Measurements from ENCODE around the gene CAPN1. TPM values are rescaled to one million over a fixed set of nuclear protein-coding genes. Genes with fewer than 3 reads are reported as not detected.

Gene CAPN1
- total RNA-seq, 1 donor from 2014 or later = 130 TPM

GRCh38 chr11:65186701-65187100, 5.0 kb downstream of the CAPN1 start:
- no peak overlapping the region for H3K4me3 Mint-ChIP-seq (ENCODE audit: unreplicated experiment)
- TF ChIP-seq, protein P1, sequence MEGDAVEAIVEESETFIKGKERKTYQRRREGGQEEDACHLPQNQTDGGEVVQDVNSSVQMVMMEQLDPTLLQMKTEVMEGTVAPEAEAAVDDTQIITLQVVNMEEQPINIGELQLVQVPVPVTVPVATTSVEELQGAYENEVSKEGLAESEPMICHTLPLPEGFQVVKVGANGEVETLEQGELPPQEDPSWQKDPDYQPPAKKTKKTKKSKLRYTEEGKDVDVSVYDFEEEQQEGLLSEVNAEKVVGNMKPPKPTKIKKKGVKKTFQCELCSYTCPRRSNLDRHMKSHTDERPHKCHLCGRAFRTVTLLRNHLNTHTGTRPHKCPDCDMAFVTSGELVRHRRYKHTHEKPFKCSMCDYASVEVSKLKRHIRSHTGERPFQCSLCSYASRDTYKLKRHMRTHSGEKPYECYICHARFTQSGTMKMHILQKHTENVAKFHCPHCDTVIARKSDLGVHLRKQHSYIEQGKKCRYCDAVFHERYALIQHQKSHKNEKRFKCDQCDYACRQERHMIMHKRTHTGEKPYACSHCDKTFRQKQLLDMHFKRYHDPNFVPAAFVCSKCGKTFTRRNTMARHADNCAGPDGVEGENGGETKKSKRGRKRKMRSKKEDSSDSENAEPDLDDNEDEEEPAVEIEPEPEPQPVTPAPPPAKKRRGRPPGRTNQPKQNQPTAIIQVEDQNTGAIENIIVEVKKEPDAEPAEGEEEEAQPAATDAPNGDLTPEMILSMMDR (IDR thresholded peaks at IDR 0.05) = no peak
- peaks cover 29% of the 10 kb centered on the region for H3K36me3 Mint-ChIP-seq (ENCODE audit: low read depth)

GRCh38 chr11:65187146-65187675, 5.5 kb downstream of the CAPN1 start:
- TF ChIP-seq, protein P1 (IDR thresholded peaks at IDR 0.05) = no peak
- Mint-ChIP-seq H3K36me3 (ENCODE audit: low read depth) (peaks cover 30% of the 10 kb centered on the region), H3K4me1 (ENCODE audit: low read depth) (peaks cover 17% of the 10 kb centered on the region), H3K4me3 (ENCODE audit: unreplicated experiment) (no peak overlapping the region), H3K27ac (ENCODE audit: unreplicated experiment) (no peak overlapping the region), H3K27me3 (ENCODE audit: low read depth) (no peaks in the 10 kb centered on the region), H3K9me3 (ENCODE audit: low read depth) (no peaks in the 10 kb centered on the region)
- DNase-seq (ENCODE audit: low spot score) = no peak

More at GRCh38 chr11:65186701-65187100, 5.0 kb downstream of the CAPN1 start:
- Mint-ChIP-seq H3K27ac (ENCODE audit: unreplicated experiment) (no peak overlapping the region), H3K9me3 (ENCODE audit: low read depth) (no peaks in the 10 kb centered on the region), H3K27me3 (ENCODE audit: low read depth) (no peaks in the 10 kb centered on the region), H3K4me1 (ENCODE audit: low read depth) (peaks cover 17% of the 10 kb centered on the region)
- DNase-seq (ENCODE audit: low spot score) = no peak

DNA sequence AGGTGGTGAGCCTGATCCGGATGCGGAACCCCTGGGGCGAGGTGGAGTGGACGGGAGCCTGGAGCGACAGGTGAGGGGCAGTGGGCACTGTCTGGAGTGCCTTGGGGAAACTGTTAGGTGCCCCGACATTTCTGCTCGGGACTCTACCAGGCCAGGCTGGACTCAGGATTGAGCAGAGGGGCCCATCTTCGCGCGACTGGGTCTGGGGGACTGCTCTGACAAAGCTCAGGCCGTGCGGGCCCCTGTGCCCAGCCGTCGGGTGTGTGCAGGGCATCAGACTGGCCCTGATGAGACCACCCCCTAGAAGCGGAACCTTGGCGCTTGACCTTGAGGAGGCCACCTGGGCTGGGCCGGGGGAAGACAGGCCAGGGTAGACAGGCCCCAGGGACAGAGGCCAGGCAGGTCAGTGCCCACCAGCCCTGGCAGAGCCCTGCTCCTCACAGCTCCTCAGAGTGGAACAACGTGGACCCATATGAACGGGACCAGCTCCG, 6.3 kb downstream of the CAPN1 start:
- H3K4me1 Mint-ChIP-seq (ENCODE audit: low read depth) = peaks cover 9% of the 10 kb centered on the region
- H3K9me3 Mint-ChIP-seq (ENCODE audit: low read depth) = no peaks in the 10 kb centered on the region
- H3K4me3 Mint-ChIP-seq (ENCODE audit: unreplicated experiment) = no peak overlapping the region
- H3K36me3 Mint-ChIP-seq (ENCODE audit: low read depth) = peaks cover 29% of the 10 kb centered on the region
- no peak overlapping the region for H3K27ac Mint-ChIP-seq (ENCODE audit: unreplicated experiment)
- no peak for DNase-seq (ENCODE audit: low spot score)
- no peaks in the 10 kb centered on the region for H3K27me3 Mint-ChIP-seq (ENCODE audit: low read depth)
- TF ChIP-seq, protein P1 (IDR thresholded peaks at IDR 0.05) = no peak

GRCh38 chr11:65188486-65188885, 6.8 kb downstream of the CAPN1 start:
- H3K36me3 Mint-ChIP-seq (ENCODE audit: low read depth) = peaks cover 31% of the 10 kb centered on the region
- H3K4me1 Mint-ChIP-seq (ENCODE audit: low read depth) = peaks cover 4% of the 10 kb centered on the region
- no peaks in the 10 kb centered on the region for H3K27me3 Mint-ChIP-seq (ENCODE audit: low read depth)
- no peak overlapping the region for H3K4me3 Mint-ChIP-seq (ENCODE audit: unreplicated experiment)
- DNase-seq (ENCODE audit: low spot score) = no peak
- no peak overlapping the region for H3K27ac Mint-ChIP-seq (ENCODE audit: unreplicated experiment)
- no peaks in the 10 kb centered on the region for H3K9me3 Mint-ChIP-seq (ENCODE audit: low read depth)
- TF ChIP-seq, protein P1 (IDR thresholded peaks at IDR 0.05) = no peak

DNA sequence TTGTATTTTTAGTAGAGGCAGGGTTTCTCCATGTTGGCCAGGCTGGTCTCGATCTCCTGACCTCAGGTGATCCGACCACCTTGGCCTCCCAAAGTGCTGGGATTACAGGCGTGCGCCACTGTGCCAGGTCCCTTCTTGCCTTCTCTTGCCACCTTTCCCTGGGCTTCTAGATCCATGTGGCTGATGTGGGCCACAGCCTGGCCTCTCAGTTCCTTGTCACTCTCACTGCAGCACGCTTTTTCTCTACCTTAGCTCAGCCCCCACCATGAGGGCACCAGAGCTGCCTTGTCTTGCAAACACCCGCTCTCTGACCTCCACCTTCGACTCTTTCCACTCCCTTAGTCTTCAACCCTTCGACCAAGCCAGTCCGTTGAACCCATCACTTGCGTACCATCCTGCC, 7.5 kb downstream of the CAPN1 start:
- Mint-ChIP-seq H3K9me3 (ENCODE audit: low read depth) (no peaks in the 10 kb centered on the region), H3K4me3 (ENCODE audit: unreplicated experiment) (no peak overlapping the region), H3K36me3 (ENCODE audit: low read depth) (peaks cover 31% of the 10 kb centered on the region), H3K27me3 (ENCODE audit: low read depth) (no peaks in the 10 kb centered on the region), H3K27ac (ENCODE audit: unreplicated experiment) (no peak overlapping the region), H3K4me1 (ENCODE audit: low read depth) (no peaks in the 10 kb centered on the region)
- TF ChIP-seq, protein P1 (IDR thresholded peaks at IDR 0.05) = no peak
- no peak for DNase-seq (ENCODE audit: low spot score)
